ENCODE measurements around the gene RALGPS1.

The RALGPS1 gene

DNA sequence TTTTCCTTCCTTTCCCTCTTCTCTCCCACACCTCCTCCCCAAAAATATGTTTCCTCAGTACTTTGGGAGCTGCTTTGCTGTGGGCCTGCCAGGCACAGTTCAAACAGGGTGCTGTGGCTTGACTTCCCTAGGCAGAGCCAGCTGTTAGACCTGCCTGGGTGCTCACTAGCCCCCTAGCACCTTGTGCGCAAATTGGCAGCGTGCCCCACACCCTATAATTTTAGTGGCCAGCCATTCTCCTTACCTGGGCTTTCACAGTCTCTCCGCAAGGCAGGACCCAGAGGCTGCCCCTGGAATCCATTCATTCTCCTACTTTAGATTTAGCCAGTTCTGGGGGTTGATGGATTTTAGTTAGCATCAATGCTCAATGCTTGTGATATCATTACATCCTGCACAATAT is 135.6 kb downstream of the RALGPS1 start:
- WGBS (ENCODE audit: insufficient coverage): 100% methylated on average over 2 of the region's 3 CpGs
- no peaks in the 10 kb centered on the region for H3K36me3 ChIP-seq (ENCODE audit: control insufficient read depth in 4 of 4, insufficient read depth in 4 of 4, low read length in 3 of 4)
- DNase-seq: no peak
- ChIA-PET POLR2A (no interaction called here), CTCF (no interaction called here)
- peaks cover 0 to 24% (median 14%) of the 10 kb centered on the region in 4 experiments for H3K4me1 ChIP-seq (ENCODE audit: control extremely low read depth in 1 of 4, control insufficient read depth in 4 of 4, insufficient read depth in 4 of 4, low read length in 3 of 4)
- no peak overlapping the region for H3K4me3 ChIP-seq (ENCODE audit: control insufficient read depth in 1 of 7, extremely low read depth in 1 of 7, insufficient read depth in 4 of 7, low read depth in 2 of 7, low read length in 6 of 7)
- H3K27me3 ChIP-seq (replicated peaks in 2 of 5; ENCODE audit: control insufficient read depth in 4 of 5, insufficient read depth in 5 of 5, low read length in 4 of 5): no peaks in the 10 kb centered on the region
- H3K9me3 ChIP-seq (ENCODE audit: control extremely low read depth in 1 of 5, control insufficient read depth in 4 of 5, insufficient read depth in 2 of 5, low read depth in 1 of 5, low read length in 4 of 5): no peaks in the 10 kb centered on the region
- H3K27ac ChIP-seq (ENCODE audit: insufficient read depth in 1 of 2, low read depth in 1 of 2, low read length in 2 of 2, poor library complexity in 1 of 2, severe bottlenecking in 2 of 2): no peak overlapping the region

DNA sequence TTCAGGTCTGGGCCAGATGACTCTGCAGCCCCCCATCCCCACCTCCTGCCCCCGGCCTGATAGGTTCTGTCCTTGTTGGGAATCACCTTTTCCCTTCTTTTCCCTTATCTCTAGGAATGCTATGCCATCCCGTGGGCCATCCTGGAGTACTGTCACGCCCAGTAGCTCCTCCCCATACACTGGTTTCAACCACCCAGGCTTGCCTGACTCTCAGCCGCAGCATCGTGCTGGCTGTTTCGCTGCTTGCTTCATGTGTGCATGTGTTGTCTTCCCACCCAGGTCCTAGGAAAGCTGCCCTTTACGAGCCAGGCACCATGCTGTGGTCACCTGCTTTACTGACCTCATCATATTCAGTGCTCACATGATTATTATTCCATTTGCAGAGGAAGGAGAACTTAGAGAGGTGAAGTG is 136.0 kb downstream of the RALGPS1 start:
- no peaks in the 10 kb centered on the region for H3K27me3 ChIP-seq (replicated peaks in 2 of 5; ENCODE audit: control insufficient read depth in 4 of 5, insufficient read depth in 5 of 5, low read length in 4 of 5)
- peaks cover 0 to 24% (median 14%) of the 10 kb centered on the region in 4 experiments for H3K4me1 ChIP-seq (ENCODE audit: control extremely low read depth in 1 of 4, control insufficient read depth in 4 of 4, insufficient read depth in 4 of 4, low read length in 3 of 4)
- no peaks in the 10 kb centered on the region for H3K36me3 ChIP-seq (ENCODE audit: control insufficient read depth in 4 of 4, insufficient read depth in 4 of 4, low read length in 3 of 4)
- H3K9me3 ChIP-seq (ENCODE audit: control extremely low read depth in 1 of 5, control insufficient read depth in 4 of 5, insufficient read depth in 2 of 5, low read depth in 1 of 5, low read length in 4 of 5): no peaks in the 10 kb centered on the region
- WGBS (ENCODE audit: insufficient coverage): 100% methylated on average over 3 of the region's 7 CpGs
- no peak overlapping the region for H3K27ac ChIP-seq (ENCODE audit: insufficient read depth in 1 of 2, low read depth in 1 of 2, low read length in 2 of 2, poor library complexity in 1 of 2, severe bottlenecking in 2 of 2)
- DNase-seq: no peak
- CTCF ChIA-PET: interaction anchor here (1.1 kb wide), 1 partner anchor 26 kb away, joined by 4 read pairs; no protein-coding TSS in a partner anchor
- POLR2A ChIA-PET: no interaction called here
- H3K4me3 ChIP-seq (ENCODE audit: control insufficient read depth in 1 of 7, extremely low read depth in 1 of 7, insufficient read depth in 4 of 7, low read depth in 2 of 7, low read length in 6 of 7): no peak overlapping the region

DNA sequence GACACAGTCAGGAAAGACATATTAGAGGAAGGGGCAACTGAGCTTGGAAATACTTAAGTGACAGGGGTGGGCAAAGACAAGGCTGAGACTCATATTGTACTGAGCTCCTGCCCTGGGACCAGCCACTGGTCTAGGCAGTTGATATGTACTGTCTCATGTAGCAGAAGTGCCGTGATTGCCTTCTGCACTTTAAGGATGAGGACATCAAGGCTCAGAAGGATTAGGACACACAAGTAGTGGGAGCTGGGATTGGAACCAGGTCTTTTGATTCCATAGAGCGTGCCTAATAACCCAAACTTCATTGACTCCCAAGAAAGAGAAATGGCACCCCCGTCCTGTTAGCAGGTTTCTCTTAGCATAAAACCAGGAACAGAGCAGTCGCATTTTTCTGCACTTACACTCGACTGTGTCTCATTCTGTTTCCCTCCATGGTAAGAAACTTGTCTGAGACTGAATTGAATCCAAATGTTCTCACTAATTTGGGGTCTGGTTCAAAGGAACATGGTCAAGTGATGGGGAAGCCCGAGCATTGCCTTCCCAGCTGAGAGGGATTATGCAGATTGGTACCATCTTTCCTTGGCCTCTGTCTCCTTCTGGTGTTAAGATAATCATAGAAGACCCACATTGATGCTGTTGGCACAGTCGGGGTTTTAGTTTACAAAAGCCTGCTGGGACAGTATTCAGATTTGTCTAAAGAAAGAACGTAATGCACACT is 137.5 kb downstream of the RALGPS1 start:
- Histone ChIP-seq H3K27me3 (replicated peaks in 2 of 5; ENCODE audit: control insufficient read depth in 4 of 5, insufficient read depth in 5 of 5, low read length in 4 of 5) (no peaks in the 10 kb centered on the region), H3K9me3 (ENCODE audit: control extremely low read depth in 1 of 5, control insufficient read depth in 4 of 5, insufficient read depth in 2 of 5, low read depth in 1 of 5, low read length in 4 of 5) (no peaks in the 10 kb centered on the region), H3K4me3 (ENCODE audit: control insufficient read depth in 1 of 7, extremely low read depth in 1 of 7, insufficient read depth in 4 of 7, low read depth in 2 of 7, low read length in 6 of 7) (no peak overlapping the region), H3K27ac (ENCODE audit: insufficient read depth in 1 of 2, low read depth in 1 of 2, low read length in 2 of 2, poor library complexity in 1 of 2, severe bottlenecking in 2 of 2) (no peak overlapping the region), H3K36me3 (ENCODE audit: control insufficient read depth in 4 of 4, insufficient read depth in 4 of 4, low read length in 3 of 4) (no peaks in the 10 kb centered on the region), H3K4me1 (ENCODE audit: control extremely low read depth in 1 of 4, control insufficient read depth in 4 of 4, insufficient read depth in 4 of 4, low read length in 3 of 4) (peaks cover 0 to 24% (median 14%) of the 10 kb centered on the region in 4 experiments)
- ChIA-PET POLR2A (no interaction called here), CTCF (interaction anchor here (1.0 to 1.1 kb wide), 3 partner anchors 10 to 24 kb away, joined by 3 to 4 read pairs (median 3); no protein-coding TSS in a partner anchor)
- no peak for DNase-seq
- 98% methylated on average over 8 of the region's 8 CpGs for WGBS (ENCODE audit: insufficient coverage)

DNA sequence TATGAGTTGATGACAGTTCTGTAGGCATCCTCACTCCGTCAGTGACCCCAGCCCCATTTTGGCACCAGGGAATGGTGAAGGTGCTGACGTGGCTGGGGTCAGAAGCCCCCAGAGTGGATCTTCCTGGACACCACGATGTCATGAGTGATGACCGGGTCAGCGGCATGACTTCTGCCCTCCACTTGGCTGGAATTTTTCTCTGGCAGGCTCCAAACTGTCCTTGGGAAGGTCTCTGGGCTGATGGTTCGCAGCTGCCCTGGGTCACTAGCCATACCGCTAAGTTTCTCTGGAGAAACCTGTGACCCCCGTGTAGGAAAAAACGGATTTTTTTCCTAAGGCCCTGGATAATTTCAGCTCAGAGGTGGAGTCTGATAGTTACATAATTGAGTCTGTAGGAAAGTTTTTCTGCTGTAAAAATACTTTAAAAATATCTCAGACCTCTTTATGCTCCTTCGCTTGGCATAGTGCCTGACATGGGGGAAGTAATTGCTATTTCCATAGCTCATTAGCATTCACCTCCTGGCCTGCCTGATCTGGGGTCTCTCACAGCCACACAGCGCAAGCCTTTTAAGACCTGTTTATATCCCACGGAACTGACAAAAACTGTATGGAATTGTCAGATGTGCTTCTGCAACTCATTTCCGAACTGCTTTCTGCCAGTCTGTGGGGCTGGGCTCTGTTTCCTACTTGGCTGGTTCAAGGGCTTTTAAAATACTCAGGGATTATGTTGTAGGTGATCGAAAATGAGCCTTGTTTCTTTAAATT is 138.7 kb downstream of the RALGPS1 start:
- no peaks in the 10 kb centered on the region for H3K9me3 ChIP-seq (ENCODE audit: control extremely low read depth in 1 of 5, control insufficient read depth in 4 of 5, insufficient read depth in 2 of 5, low read depth in 1 of 5, low read length in 4 of 5)
- CTCF ChIA-PET: no interaction called here
- no peaks in the 10 kb centered on the region for H3K36me3 ChIP-seq (ENCODE audit: control insufficient read depth in 4 of 4, insufficient read depth in 4 of 4, low read length in 3 of 4)
- H3K4me1 ChIP-seq (ENCODE audit: control extremely low read depth in 1 of 4, control insufficient read depth in 4 of 4, insufficient read depth in 4 of 4, low read length in 3 of 4): peaks cover 0 to 22% (median 12%) of the 10 kb centered on the region in 4 experiments
- 94% methylated on average over 12 of the region's 14 CpGs for WGBS (ENCODE audit: insufficient coverage)
- H3K27me3 ChIP-seq (replicated peaks in 2 of 5; ENCODE audit: control insufficient read depth in 4 of 5, insufficient read depth in 5 of 5, low read length in 4 of 5): no peaks in the 10 kb centered on the region
- POLR2A ChIA-PET: no interaction called here
- DNase-seq: no peak
- H3K4me3 ChIP-seq (ENCODE audit: control insufficient read depth in 1 of 7, extremely low read depth in 1 of 7, insufficient read depth in 4 of 7, low read depth in 2 of 7, low read length in 6 of 7): no peak overlapping the region
- no peak overlapping the region for H3K27ac ChIP-seq (ENCODE audit: insufficient read depth in 1 of 2, low read depth in 1 of 2, low read length in 2 of 2, poor library complexity in 1 of 2, severe bottlenecking in 2 of 2)

DNA sequence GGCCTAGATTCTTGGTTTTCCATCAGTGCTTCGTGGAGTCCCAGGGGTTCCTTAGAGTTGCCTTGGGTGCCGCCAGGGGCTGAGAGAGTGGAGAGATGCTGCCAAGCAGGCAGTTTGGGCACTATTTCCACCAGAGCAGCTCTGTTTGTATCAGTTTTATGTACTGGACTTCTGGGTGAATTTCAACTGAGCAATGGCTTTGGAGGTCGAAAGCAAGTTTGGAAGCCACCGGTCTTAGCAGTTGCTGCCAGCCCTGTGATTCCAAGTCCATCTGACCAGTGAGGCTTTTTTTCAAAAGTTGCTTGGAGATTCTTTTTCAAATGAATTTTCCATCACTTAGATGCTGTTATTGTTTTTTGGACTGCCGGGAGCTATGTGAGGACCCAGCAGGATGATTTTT is 139.4 kb downstream of the RALGPS1 start:
- CTCF ChIA-PET: interaction anchor here (1.3 to 1.5 kb wide), 2 partner anchors 16 to 88 kb away, joined by 3 read pairs; no protein-coding TSS in a partner anchor
- no peaks in the 10 kb centered on the region for H3K9me3 ChIP-seq (ENCODE audit: control extremely low read depth in 1 of 5, control insufficient read depth in 4 of 5, insufficient read depth in 2 of 5, low read depth in 1 of 5, low read length in 4 of 5)

DNA sequence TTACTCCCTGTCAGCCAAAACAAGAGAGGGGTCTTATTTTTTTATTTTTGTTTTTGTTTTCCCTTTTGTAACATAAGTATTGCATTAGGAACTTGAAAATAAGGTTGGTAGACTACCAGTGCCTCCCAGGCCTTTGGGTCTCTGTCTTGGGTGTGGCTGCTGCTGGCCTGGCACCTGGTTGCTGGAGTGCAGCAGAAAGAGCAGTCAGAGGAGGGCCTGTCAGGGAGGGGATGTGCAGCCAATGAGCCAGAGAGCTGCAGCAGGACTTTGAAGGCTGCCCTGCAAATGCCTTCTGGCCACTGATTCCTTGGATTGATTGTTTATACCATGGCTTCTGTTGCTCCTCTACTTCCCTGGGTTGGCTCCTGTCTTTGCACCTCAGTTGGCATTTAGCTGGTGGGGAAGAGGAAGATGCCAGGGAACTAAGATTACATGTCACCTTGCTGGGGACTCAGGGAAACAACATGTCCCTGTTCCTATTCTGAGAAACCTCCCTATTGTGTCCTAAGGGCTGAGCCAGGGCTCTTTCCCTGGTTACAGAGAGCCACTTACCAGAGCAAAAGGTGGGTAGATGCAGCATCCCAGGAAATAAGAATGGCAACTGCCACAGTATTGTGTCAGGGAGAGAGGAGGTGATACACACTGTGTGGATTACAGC is 141.3 kb downstream of the RALGPS1 start:
- ChIA-PET CTCF (no interaction called here), POLR2A (no interaction called here)
- DNase-seq: no peak
- Histone ChIP-seq H3K4me1 (ENCODE audit: control extremely low read depth in 1 of 4, control insufficient read depth in 4 of 4, insufficient read depth in 4 of 4, low read length in 3 of 4) (peaks cover 0 to 4% (median 0%) of the 10 kb centered on the region in 4 experiments), H3K27me3 (replicated peaks in 2 of 5; ENCODE audit: control insufficient read depth in 4 of 5, insufficient read depth in 5 of 5, low read length in 4 of 5) (no peaks in the 10 kb centered on the region), H3K9me3 (ENCODE audit: control extremely low read depth in 1 of 5, control insufficient read depth in 4 of 5, insufficient read depth in 2 of 5, low read depth in 1 of 5, low read length in 4 of 5) (no peaks in the 10 kb centered on the region), H3K27ac (ENCODE audit: insufficient read depth in 1 of 2, low read depth in 1 of 2, low read length in 2 of 2, poor library complexity in 1 of 2, severe bottlenecking in 2 of 2) (no peak overlapping the region), H3K4me3 (ENCODE audit: control insufficient read depth in 1 of 7, extremely low read depth in 1 of 7, insufficient read depth in 4 of 7, low read depth in 2 of 7, low read length in 6 of 7) (no peak overlapping the region), H3K36me3 (ENCODE audit: control insufficient read depth in 4 of 4, insufficient read depth in 4 of 4, low read length in 3 of 4) (no peaks in the 10 kb centered on the region)

More for the DNA sequence above, 139.4 kb downstream of the RALGPS1 start:
- no peak for DNase-seq
- Histone ChIP-seq H3K36me3 (ENCODE audit: control insufficient read depth in 4 of 4, insufficient read depth in 4 of 4, low read length in 3 of 4) (no peaks in the 10 kb centered on the region), H3K4me1 (ENCODE audit: control extremely low read depth in 1 of 4, control insufficient read depth in 4 of 4, insufficient read depth in 4 of 4, low read length in 3 of 4) (peaks cover 0 to 15% (median 9%) of the 10 kb centered on the region in 4 experiments), H3K27me3 (replicated peaks in 2 of 5; ENCODE audit: control insufficient read depth in 4 of 5, insufficient read depth in 5 of 5, low read length in 4 of 5) (no peaks in the 10 kb centered on the region), H3K4me3 (ENCODE audit: control insufficient read depth in 1 of 7, extremely low read depth in 1 of 7, insufficient read depth in 4 of 7, low read depth in 2 of 7, low read length in 6 of 7) (no peak overlapping the region), H3K27ac (ENCODE audit: insufficient read depth in 1 of 2, low read depth in 1 of 2, low read length in 2 of 2, poor library complexity in 1 of 2, severe bottlenecking in 2 of 2) (no peak overlapping the region)
- POLR2A ChIA-PET: no interaction called here
- 100% methylated on average over 2 of the region's 5 CpGs for WGBS (ENCODE audit: insufficient coverage)

DNA sequence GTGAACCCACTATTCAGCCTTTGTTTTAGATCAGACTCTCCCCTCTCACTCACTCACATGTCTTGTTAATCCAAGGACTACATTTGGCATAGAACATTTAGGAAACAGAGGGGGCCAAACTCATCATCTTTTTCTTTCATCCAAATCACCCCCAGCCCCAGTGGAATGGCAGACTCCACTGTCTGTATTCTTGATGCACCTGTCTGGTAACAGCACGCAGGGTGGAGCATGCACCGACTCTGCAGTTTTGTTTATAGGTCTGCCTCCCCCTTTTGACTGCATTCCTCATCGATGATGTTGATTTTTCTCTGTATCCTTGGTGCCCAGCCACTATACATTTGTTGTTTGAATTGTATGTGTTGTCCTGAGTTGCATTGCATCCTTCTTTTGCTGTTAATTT is 141.9 kb downstream of the RALGPS1 start:
- H3K4me1 ChIP-seq (ENCODE audit: control extremely low read depth in 1 of 4, control insufficient read depth in 4 of 4, insufficient read depth in 4 of 4, low read length in 3 of 4): no peaks in the 10 kb centered on the region
- ChIA-PET POLR2A (no interaction called here), CTCF (no interaction called here)
- H3K27ac ChIP-seq (ENCODE audit: insufficient read depth in 1 of 2, low read depth in 1 of 2, low read length in 2 of 2, poor library complexity in 1 of 2, severe bottlenecking in 2 of 2): no peak overlapping the region
- no peaks in the 10 kb centered on the region for H3K9me3 ChIP-seq (ENCODE audit: control extremely low read depth in 1 of 5, control insufficient read depth in 4 of 5, insufficient read depth in 2 of 5, low read depth in 1 of 5, low read length in 4 of 5)
- H3K4me3 ChIP-seq (ENCODE audit: control insufficient read depth in 1 of 7, extremely low read depth in 1 of 7, insufficient read depth in 4 of 7, low read depth in 2 of 7, low read length in 6 of 7): no peak overlapping the region
- 95% methylated on average over 2 of the region's 3 CpGs for WGBS (ENCODE audit: insufficient coverage)
- DNase-seq: no peak
- H3K27me3 ChIP-seq (replicated peaks in 2 of 5; ENCODE audit: control insufficient read depth in 4 of 5, insufficient read depth in 5 of 5, low read length in 4 of 5): no peaks in the 10 kb centered on the region
- H3K36me3 ChIP-seq (ENCODE audit: control insufficient read depth in 4 of 4, insufficient read depth in 4 of 4, low read length in 3 of 4): no peaks in the 10 kb centered on the region
